DMS53 (cell line): ENCODE data around the gene FRMD4A.

Source experiments
- DNase-seq: peaks from one replicate; lab custom pipeline; 2025; lab: John Stamatoyannopoulos, UW

FRMD4A gene

GRCh38 chr10:14330388-14331061 lies at the start of gene FRMD4A:
FRMD4A (minus strand) TSS chr10:14330924.
- no peak for DNase-seq

- peak; percentile 82 for DNase-seq
Measured at GRCh38 chr10:14379556-14380280, 49.0 kb upstream of the FRMD4A start.

GRCh38 chr10:14378387-14378960 lies 47.8 kb upstream of the FRMD4A start:
- peak; percentile 57 for DNase-seq

- no peak for DNase-seq
Measured at GRCh38 chr10:14377591-14378175, 47.0 kb upstream of the FRMD4A start.

- DNase-seq: peak; percentile 16
Measured at GRCh38 chr10:14374745-14375445, 44.2 kb upstream of the FRMD4A start.

- DNase-seq: peak; percentile 39
Measured at GRCh38 chr10:14372606-14373005, 41.9 kb upstream of the FRMD4A start.

GRCh38 chr10:14371581-14371980 lies 40.9 kb upstream of the FRMD4A start:
- DNase-seq: peak; percentile 38

GRCh38 chr10:14370894-14371293 lies 40.2 kb upstream of the FRMD4A start:
- no peak for DNase-seq

GRCh38 chr10:14369906-14370305 lies 39.2 kb upstream of the FRMD4A start:
- no peak for DNase-seq

GRCh38 chr10:14366760-14367159 lies 36.0 kb upstream of the FRMD4A start:
- no peak for DNase-seq

GRCh38 chr10:14365266-14365665 lies 34.5 kb upstream of the FRMD4A start:
- peak; percentile 22 for DNase-seq

GRCh38 chr10:14362104-14362503 lies 31.4 kb upstream of the FRMD4A start:
- DNase-seq: no peak

GRCh38 chr10:14360961-14361360 lies 30.2 kb upstream of the FRMD4A start:
- DNase-seq: no peak

GRCh38 chr10:14360515-14360914 lies 29.8 kb upstream of the FRMD4A start:
- DNase-seq: no peak

- DNase-seq: no peak
Measured at GRCh38 chr10:14358886-14359573, 28.3 kb upstream of the FRMD4A start.

GRCh38 chr10:14356921-14357320 lies 26.2 kb upstream of the FRMD4A start:
- DNase-seq: no peak

GRCh38 chr10:14355750-14356149 lies 25.0 kb upstream of the FRMD4A start:
- no peak for DNase-seq

- peak; percentile 24 for DNase-seq
Measured at GRCh38 chr10:14353291-14353913, 22.7 kb upstream of the FRMD4A start.

GRCh38 chr10:14350006-14350405 lies 19.3 kb upstream of the FRMD4A start:
- no peak for DNase-seq

- DNase-seq: no peak
Measured at GRCh38 chr10:14349081-14349480, 18.4 kb upstream of the FRMD4A start.

- no peak for DNase-seq
Measured at GRCh38 chr10:14345262-14345661, 14.5 kb upstream of the FRMD4A start.
